Measurements from ENCODE around the gene GPC5.

Gene GPC5

GRCh38 chr13:92767468-92767867, 1369.0 kb downstream of the GPC5 start:
- no peak overlapping the region for H3K4me3 ChIP-seq (ENCODE audit: low read depth, low read length)
- DNase-seq (ENCODE audit: low read depth): no peak

- no peak overlapping the region for H3K4me3 ChIP-seq (ENCODE audit: low read depth, low read length)
- no peak for DNase-seq (ENCODE audit: low read depth)
These were observed 1370.2 kb downstream of the GPC5 start for GRCh38 chr13:92768602-92769001.

GRCh38 chr13:92769046-92769445, 1370.6 kb downstream of the GPC5 start:
- H3K4me3 ChIP-seq (ENCODE audit: low read depth, low read length): no peak overlapping the region
- peak; percentile 47 for DNase-seq (ENCODE audit: low read depth)

- DNase-seq (ENCODE audit: low read depth): no peak
- H3K4me3 ChIP-seq (ENCODE audit: low read depth, low read length): no peak overlapping the region
These were observed 1377.2 kb downstream of the GPC5 start for GRCh38 chr13:92775658-92776057.

GRCh38 chr13:92781965-92782690, 1383.7 kb downstream of the GPC5 start:
- DNase-seq (ENCODE audit: low read depth): no peak
- no peak overlapping the region for H3K4me3 ChIP-seq (ENCODE audit: low read depth, low read length)

GRCh38 chr13:92802776-92803175, 1404.4 kb downstream of the GPC5 start:
- no peak for DNase-seq (ENCODE audit: low read depth)
- no peak overlapping the region for H3K4me3 ChIP-seq (ENCODE audit: low read depth, low read length)

- DNase-seq (ENCODE audit: low read depth): no peak
- H3K4me3 ChIP-seq (ENCODE audit: low read depth, low read length): no peak overlapping the region
These were observed 1405.9 kb downstream of the GPC5 start for GRCh38 chr13:92804346-92804745.

- H3K4me3 ChIP-seq (ENCODE audit: low read depth, low read length): no peak overlapping the region
- DNase-seq (ENCODE audit: low read depth): no peak
These were observed 1406.5 kb downstream of the GPC5 start for GRCh38 chr13:92804926-92805325.

- DNase-seq (ENCODE audit: low read depth): no peak
- no peak overlapping the region for H3K4me3 ChIP-seq (ENCODE audit: low read depth, low read length)
These were observed 1407.3 kb downstream of the GPC5 start for GRCh38 chr13:92805766-92806165.

- no peak overlapping the region for H3K4me3 ChIP-seq (ENCODE audit: low read depth, low read length)
- DNase-seq (ENCODE audit: low read depth): no peak
These were observed 1407.8 kb downstream of the GPC5 start for GRCh38 chr13:92806215-92806614.

- no peak overlapping the region for H3K4me3 ChIP-seq (ENCODE audit: low read depth, low read length)
- no peak for DNase-seq (ENCODE audit: low read depth)
These were observed 1408.9 kb downstream of the GPC5 start for GRCh38 chr13:92807353-92807752.

GRCh38 chr13:92807966-92808365, 1409.5 kb downstream of the GPC5 start:
- DNase-seq (ENCODE audit: low read depth): no peak
- no peak overlapping the region for H3K4me3 ChIP-seq (ENCODE audit: low read depth, low read length)

- no peak overlapping the region for H3K4me3 ChIP-seq (ENCODE audit: low read depth, low read length)
- DNase-seq (ENCODE audit: low read depth): no peak
These were observed 1422.9 kb downstream of the GPC5 start for GRCh38 chr13:92821324-92821723.

GRCh38 chr13:92823059-92823458, 1424.6 kb downstream of the GPC5 start:
- no peak overlapping the region for H3K4me3 ChIP-seq (ENCODE audit: low read depth, low read length)
- DNase-seq (ENCODE audit: low read depth): no peak

GRCh38 chr13:92825938-92826596, 1427.6 kb downstream of the GPC5 start:
- DNase-seq (ENCODE audit: low read depth): no peak
- no peak overlapping the region for H3K4me3 ChIP-seq (ENCODE audit: low read depth, low read length)

GRCh38 chr13:92827503-92827902, 1429.1 kb downstream of the GPC5 start:
- DNase-seq (ENCODE audit: low read depth): no peak
- no peak overlapping the region for H3K4me3 ChIP-seq (ENCODE audit: low read depth, low read length)

GRCh38 chr13:92829930-92830329, 1431.5 kb downstream of the GPC5 start:
- no peak overlapping the region for H3K4me3 ChIP-seq (ENCODE audit: low read depth, low read length)
- no peak for DNase-seq (ENCODE audit: low read depth)

- H3K4me3 ChIP-seq (ENCODE audit: low read depth, low read length): no peak overlapping the region
- DNase-seq (ENCODE audit: low read depth): no peak
These were observed 1432.4 kb downstream of the GPC5 start for GRCh38 chr13:92830821-92831220.

GRCh38 chr13:92833071-92833470, 1434.7 kb downstream of the GPC5 start:
- H3K4me3 ChIP-seq (ENCODE audit: low read depth, low read length): no peak overlapping the region
- no peak for DNase-seq (ENCODE audit: low read depth)

GRCh38 chr13:92836171-92836570, 1437.8 kb downstream of the GPC5 start:
- H3K4me3 ChIP-seq (ENCODE audit: low read depth, low read length): no peak overlapping the region
- no peak for DNase-seq (ENCODE audit: low read depth)

- H3K4me3 ChIP-seq (ENCODE audit: low read depth, low read length): no peak overlapping the region
- DNase-seq (ENCODE audit: low read depth): peak; percentile 92
These were observed 1440.4 kb downstream of the GPC5 start for GRCh38 chr13:92838786-92839185.
